Hippocampal formation (tissue), 2 donors: Measurements from ENCODE around the gene HAUS8.
"Not testable (repeated sequence)": the region's sequence is repeated elsewhere in the genome, so short reads cannot be mapped to it uniquely, and the experiment has no call there.

ENCODE experiments used
- DNase-seq, 2 donors: peaks; one replicate each; lab custom pipeline; 2025; lab: John Stamatoyannopoulos, UW

The HAUS8 gene

DNA sequence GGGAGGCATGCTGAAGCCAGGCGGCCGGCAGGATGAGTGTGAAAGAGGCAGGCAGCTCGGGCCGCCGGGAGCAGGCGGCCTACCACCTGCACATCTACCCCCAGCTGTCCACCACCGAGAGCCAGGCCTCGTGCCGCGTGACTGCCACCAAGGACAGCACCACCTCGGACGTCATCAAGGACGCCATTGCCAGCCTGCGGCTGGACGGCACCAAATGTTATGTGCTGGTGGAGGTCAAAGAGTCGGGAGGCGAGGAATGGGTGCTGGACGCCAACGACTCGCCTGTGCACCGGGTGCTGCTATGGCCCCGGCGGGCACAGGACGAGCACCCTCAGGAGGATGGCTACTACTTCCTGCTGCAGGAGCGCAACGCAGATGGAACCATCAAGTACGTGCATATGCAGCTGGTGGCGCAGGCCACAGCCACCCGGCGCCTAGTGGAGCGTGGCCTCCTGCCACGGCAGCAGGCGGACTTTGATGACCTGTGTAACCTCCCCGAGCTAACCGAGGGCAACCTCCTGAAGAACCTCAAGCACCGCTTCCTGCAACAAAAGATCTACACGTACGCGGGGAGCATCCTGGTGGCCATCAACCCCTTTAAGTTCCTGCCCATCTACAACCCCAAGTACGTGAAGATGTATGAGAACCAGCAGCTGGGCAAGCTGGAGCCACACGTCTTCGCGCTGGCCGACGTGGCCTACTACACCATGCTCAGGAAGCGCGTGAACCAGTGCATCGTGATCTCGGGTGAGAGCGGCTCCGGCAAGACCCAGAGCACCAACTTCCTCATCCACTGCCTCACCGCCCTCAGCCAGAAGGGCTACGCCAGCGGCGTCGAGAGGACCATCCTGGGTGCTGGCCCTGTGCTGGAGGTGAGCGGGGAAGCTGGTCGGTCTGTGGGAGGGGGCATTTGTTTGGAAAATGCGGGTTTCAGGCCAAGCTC, 26.7 kb upstream of the HAUS8 start:
- DNase-seq = no peak

- no peak for DNase-seq
Measured at GRCh38 chr19:17098326-17098725, 23.1 kb upstream of the HAUS8 start.

GRCh38 chr19:17097593-17098126, 22.4 kb upstream of the HAUS8 start:
- DNase-seq = no peak

DNA sequence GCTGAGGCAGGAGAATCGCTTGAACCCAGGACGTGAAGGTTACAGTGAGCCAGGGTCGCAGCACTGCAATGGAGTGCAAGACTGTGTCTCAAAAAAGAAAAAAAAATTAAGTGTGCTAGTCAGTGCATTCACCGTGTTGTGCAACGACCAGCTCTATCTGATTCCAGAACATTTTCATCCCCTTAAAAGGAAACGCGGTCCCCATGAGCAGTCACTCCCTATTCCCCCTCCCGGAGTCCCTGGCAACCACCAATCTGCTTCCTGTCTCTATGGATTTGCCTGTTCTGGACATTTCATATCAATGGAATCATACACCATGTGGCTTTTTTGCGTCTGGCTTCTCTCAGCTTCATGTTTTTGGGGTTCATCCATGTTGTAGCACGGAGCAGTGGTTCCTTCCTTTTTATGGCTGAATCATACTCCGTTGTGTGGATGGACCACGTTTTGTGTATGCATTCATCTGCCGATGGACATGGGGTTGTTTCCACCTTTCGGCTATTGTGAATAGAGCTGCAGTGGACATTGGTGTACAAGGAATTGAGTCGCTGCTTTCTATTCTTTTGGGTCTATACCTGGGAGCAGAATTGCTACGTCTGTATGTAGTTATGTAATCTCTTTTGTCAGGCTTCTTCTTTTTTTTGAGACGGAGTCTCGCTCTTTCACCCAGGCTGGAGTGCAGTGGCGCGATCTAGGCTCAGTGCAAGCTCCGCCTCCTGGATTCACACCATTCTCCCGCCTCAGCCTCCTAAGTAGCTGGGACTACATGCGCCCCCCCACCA, 20.1 kb upstream of the HAUS8 start:
- DNase-seq = no peak

DNA sequence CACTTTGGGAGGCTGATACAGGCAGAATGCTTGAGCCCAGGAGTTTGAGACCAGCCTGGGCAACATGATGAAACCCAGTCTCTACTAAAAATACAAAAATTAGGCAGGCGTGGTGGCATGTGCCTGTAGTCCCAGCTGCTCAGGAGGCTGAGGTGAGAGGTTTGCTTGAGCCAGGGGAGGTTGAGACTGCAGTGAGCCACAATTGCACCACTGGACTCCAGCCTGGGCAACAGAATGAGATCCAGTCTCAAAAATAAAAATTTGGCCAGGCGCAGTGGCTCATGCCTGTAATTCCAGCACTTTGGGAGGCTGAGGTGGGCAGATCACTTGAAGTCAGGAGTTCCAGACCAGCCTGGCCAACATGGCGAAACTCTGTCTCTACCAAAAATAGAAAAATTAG, 19.4 kb upstream of the HAUS8 start:
- not testable (repeated sequence) for DNase-seq

DNA sequence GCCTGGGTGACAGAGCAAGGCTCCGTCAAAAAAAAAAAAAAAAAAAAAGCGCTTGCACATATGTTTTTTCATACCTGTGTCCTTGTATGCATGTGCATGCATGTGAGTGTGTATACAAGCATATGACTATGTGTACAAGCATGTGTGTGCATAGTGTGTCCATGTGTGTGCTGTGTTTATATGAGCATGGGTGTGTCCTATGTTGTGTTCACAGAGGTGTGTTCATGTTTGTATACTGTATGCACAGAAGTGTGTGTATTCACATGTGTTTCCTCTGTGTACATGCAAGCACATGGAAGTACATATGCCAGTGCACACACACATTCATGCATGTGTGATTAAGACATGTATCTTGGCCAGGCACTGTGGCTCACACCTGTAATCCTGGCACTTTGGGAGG, 17.4 kb upstream of the HAUS8 start:
- DNase-seq = no peak

- no peak for DNase-seq
Measured at GRCh38 chr19:17091758-17092333, 16.6 kb upstream of the HAUS8 start.

- DNase-seq = no peak
Measured at GRCh38 chr19:17090583-17090982, 15.3 kb upstream of the HAUS8 start.

- DNase-seq = no peak
Measured at GRCh38 chr19:17088552-17088951, 13.3 kb upstream of the HAUS8 start.

DNA sequence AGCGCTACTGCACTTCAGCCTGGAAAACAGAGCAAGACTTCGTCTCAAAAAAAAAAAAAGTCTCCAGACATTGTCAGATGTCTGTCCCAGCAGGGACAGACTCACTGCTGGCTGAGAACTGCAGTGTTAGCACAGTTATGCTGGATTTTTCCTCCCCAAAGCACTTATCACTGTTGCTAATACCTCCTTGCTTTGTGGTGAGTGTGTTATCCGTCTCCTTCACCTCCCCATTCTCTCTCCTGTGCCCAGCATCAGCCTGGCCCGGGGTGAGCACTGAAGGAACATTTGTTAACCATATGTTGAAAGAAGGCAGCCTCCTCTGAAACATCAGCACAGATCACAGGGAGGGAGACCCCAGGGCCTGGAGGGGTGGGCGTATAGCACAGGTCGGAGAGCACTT, 11.6 kb upstream of the HAUS8 start:
- no peak for DNase-seq

DNA sequence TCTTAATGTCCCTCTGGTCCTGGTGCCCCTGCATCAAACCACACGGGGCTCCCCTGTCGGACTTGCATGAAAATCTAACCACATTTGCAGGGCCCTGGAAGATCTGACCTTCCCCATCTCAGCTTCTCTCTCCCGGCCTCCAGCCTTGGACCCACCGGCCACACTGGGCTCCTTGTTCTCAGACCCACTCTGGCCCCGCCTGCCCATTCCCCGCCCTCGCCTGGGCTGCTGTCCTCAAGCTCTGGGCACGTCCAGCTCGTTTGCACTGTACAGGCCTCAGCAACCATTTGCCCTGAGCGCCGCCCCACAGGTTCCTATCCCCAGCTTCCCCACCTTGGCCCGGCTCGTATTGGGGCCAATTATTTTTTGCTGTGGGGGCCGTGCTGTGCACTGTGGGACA, 10.9 kb upstream of the HAUS8 start:
- peak; percentile 75 to 82 for DNase-seq

GRCh38 chr19:17081672-17082630, 6.7 kb upstream of the HAUS8 start:
- DNase-seq = no peak

GRCh38 chr19:17080440-17080801, 5.2 kb upstream of the HAUS8 start:
- DNase-seq = no peak

GRCh38 chr19:17079710-17080439, 4.6 kb upstream of the HAUS8 start:
- peak; percentile 84 for DNase-seq

- peak in 1 of 2 donors; percentile 59 for DNase-seq
Measured at GRCh38 chr19:17078920-17079709, 3.9 kb upstream of the HAUS8 start.

GRCh38 chr19:17078036-17078919, 3.0 kb upstream of the HAUS8 start:
- DNase-seq = no peak

DNA sequence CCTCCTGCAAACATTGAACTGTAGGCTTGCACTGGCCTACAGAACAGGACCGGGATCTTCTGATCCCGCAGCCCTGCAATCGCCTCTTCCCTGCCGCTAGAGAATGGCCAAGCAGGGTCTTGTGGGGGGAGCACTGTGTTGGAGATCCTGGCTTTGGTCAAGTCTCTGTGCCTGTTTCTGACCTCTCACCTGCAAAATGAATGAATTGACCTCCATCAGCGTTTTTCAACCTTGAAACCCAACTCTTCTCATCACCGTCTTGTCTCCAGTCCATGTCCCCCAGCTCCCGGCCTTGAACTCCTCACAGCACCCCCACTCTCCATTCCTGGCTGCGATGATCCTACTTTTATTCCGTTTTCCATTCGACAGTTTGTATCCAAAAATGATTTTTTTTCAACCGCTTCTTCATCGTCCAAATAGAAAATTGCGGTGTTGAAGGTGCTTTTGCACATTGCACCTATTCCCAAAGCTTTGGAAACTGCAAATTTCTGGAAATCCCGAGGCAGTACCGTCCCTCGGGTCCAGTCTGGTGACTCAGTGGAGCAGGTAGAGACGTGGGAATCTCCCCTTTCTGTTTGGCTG, 2.3 kb upstream of the HAUS8 start:
- DNase-seq = no peak

DNA sequence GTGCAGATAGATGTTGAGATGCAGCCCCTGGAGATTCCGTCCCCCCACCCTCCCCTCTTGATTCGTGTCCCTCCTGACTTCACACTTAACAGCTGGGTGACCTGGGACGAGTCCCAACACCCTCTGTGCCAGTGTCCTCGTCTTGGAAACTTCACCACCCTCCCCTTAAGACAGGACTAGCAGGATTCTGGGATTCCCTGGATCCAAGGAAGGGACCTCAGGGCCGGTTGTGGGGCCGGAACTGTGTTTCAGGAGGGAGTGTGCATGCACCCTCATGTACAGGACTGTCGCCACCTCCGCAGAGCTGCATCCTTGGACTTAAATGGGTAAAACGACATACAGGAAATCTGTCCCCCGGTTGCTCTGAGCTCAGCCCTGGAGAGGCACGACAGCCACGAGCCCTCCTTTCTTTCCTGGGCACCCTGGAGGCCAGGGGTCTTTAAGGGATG, 1.3 kb upstream of the HAUS8 start:
- no peak for DNase-seq
